ENCODE data around the gene SPTB. TPM values are rescaled to one million over a fixed set of nuclear protein-coding genes. Genes with fewer than 3 reads are reported as not detected.

The SPTB gene
- total and polyA plus RNA-seq, 2 experiments from 2014 or later: 1.1 to 1.7 TPM

- WGBS (ENCODE audit: low lambda C conversion rate, missing lambda C conversion rate): 90% methylated on average over 13 of the region's 15 CpGs
- Histone ChIP-seq H4K20me1 (ENCODE audit: insufficient read depth, poor library complexity, severe bottlenecking) (no peaks in the 10 kb centered on the region), H3K79me2 (no peaks in the 10 kb centered on the region), H3K27ac (no peak overlapping the region), H3K4me2 (no peak overlapping the region), H3K36me3 (replicated peaks; ENCODE audit: insufficient read depth, low read depth) (no peaks in the 10 kb centered on the region), H3K4me3 (no peak overlapping the region), H3K4me1 (ENCODE audit: insufficient read depth) (peaks cover 22% of the 10 kb centered on the region), H2AFZ (no peak overlapping the region), H3K9me2 (replicated peaks; ENCODE audit: insufficient read depth) (no peaks in the 10 kb centered on the region), H3K9me3 (ENCODE audit: low read depth) (no peaks in the 10 kb centered on the region), H3K27me3 (no peaks in the 10 kb centered on the region)
- DNase-seq (ENCODE audit: low spot score): no peak
- TF ChIP-seq EZH2 (IDR thresholded peaks at IDR 0.05; ENCODE audit: borderline replicate concordance): no peak
- no peak for TF ChIP-seq CTCF (IDR thresholded peaks at IDR 0.05; ENCODE audit: poor library complexity)
- no peak for TF ChIP-seq EZH2phosphoT487 (IDR thresholded peaks at IDR 0.05; ENCODE audit: low read depth, severe bottlenecking, unreplicated experiment)
These were observed 112.3 kb downstream of the SPTB start for GRCh38 chr14:64767215-64767964.

- H3K27me3 ChIP-seq: no peaks in the 10 kb centered on the region
- no peak overlapping the region for H3K4me2 ChIP-seq
- TF ChIP-seq EZH2 (IDR thresholded peaks at IDR 0.05; ENCODE audit: borderline replicate concordance) (no peak), CTCF (IDR thresholded peaks at IDR 0.05; ENCODE audit: poor library complexity) (no peak), EZH2phosphoT487 (IDR thresholded peaks at IDR 0.05; ENCODE audit: low read depth, severe bottlenecking, unreplicated experiment) (no peak)
- 71% methylated on average over 25 of the region's 25 CpGs for WGBS (ENCODE audit: low lambda C conversion rate, missing lambda C conversion rate)
- no peaks in the 10 kb centered on the region for H3K36me3 ChIP-seq (replicated peaks; ENCODE audit: insufficient read depth, low read depth)
- no peak for DNase-seq (ENCODE audit: low spot score)
- H2AFZ ChIP-seq: no peak overlapping the region
- peaks cover 30% of the 10 kb centered on the region for H3K4me1 ChIP-seq (ENCODE audit: insufficient read depth)
- no peaks in the 10 kb centered on the region for H3K9me2 ChIP-seq (replicated peaks; ENCODE audit: insufficient read depth)
- H3K79me2 ChIP-seq: no peaks in the 10 kb centered on the region
- no peak overlapping the region for H3K27ac ChIP-seq
- H4K20me1 ChIP-seq (ENCODE audit: insufficient read depth, poor library complexity, severe bottlenecking): no peaks in the 10 kb centered on the region
- no peaks in the 10 kb centered on the region for H3K9me3 ChIP-seq (ENCODE audit: low read depth)
- no peak overlapping the region for H3K4me3 ChIP-seq
These were observed 113.1 kb downstream of the SPTB start for GRCh38 chr14:64766430-64767151.

- H3K27me3 ChIP-seq: no peaks in the 10 kb centered on the region
- peaks cover 38% of the 10 kb centered on the region for H3K4me1 ChIP-seq (ENCODE audit: insufficient read depth)
- H2AFZ ChIP-seq: no peak overlapping the region
- no peaks in the 10 kb centered on the region for H3K9me3 ChIP-seq (ENCODE audit: low read depth)
- TF ChIP-seq EZH2 (IDR thresholded peaks at IDR 0.05; ENCODE audit: borderline replicate concordance) (no peak), CTCF (IDR thresholded peaks at IDR 0.05; ENCODE audit: poor library complexity) (no peak), EZH2phosphoT487 (IDR thresholded peaks at IDR 0.05; ENCODE audit: low read depth, severe bottlenecking, unreplicated experiment) (no peak)
- no peaks in the 10 kb centered on the region for H3K79me2 ChIP-seq
- no peaks in the 10 kb centered on the region for H4K20me1 ChIP-seq (ENCODE audit: insufficient read depth, poor library complexity, severe bottlenecking)
- H3K9me2 ChIP-seq (replicated peaks; ENCODE audit: insufficient read depth): no peaks in the 10 kb centered on the region
- no peak for DNase-seq (ENCODE audit: low spot score)
- H3K4me3 ChIP-seq: no peak overlapping the region
- no peak overlapping the region for H3K4me2 ChIP-seq
- 88% methylated on average over 4 of the region's 4 CpGs for WGBS (ENCODE audit: low lambda C conversion rate, missing lambda C conversion rate)
- H3K36me3 ChIP-seq (replicated peaks; ENCODE audit: insufficient read depth, low read depth): no peaks in the 10 kb centered on the region
- H3K27ac ChIP-seq: no peak overlapping the region
These were observed 113.9 kb downstream of the SPTB start for GRCh38 chr14:64765740-64766302.

Measured in hepatocyte (in vitro differentiated cells).